Measurements from ENCODE around the gene GALNT1.

The GALNT1 gene

GRCh38 chr18:35582899-35583558, 1.5 kb downstream of the GALNT1 start:
- no peak for DNase-seq (ENCODE audit: low spot score)

GRCh38 chr18:35584735-35585134, 3.2 kb downstream of the GALNT1 start:
- no peak for DNase-seq (ENCODE audit: low spot score)

GRCh38 chr18:35585608-35586007, 4.1 kb downstream of the GALNT1 start:
- no peak for DNase-seq (ENCODE audit: low spot score)

- DNase-seq (ENCODE audit: low spot score) = no peak
Observed at GRCh38 chr18:35588122-35588521, 6.6 kb downstream of the GALNT1 start.

- no peak for DNase-seq (ENCODE audit: low spot score)
Observed at GRCh38 chr18:35588995-35589394, 7.5 kb downstream of the GALNT1 start.

- DNase-seq (ENCODE audit: low spot score) = no peak
Observed at GRCh38 chr18:35589546-35589945, 8.0 kb downstream of the GALNT1 start.

GRCh38 chr18:35590935-35591334, 9.4 kb downstream of the GALNT1 start:
- no peak for DNase-seq (ENCODE audit: low spot score)

GRCh38 chr18:35592298-35592697, 10.8 kb downstream of the GALNT1 start:
- no peak for DNase-seq (ENCODE audit: low spot score)

GRCh38 chr18:35593859-35594258, 12.3 kb downstream of the GALNT1 start:
- DNase-seq (ENCODE audit: low spot score) = no peak

GRCh38 chr18:35597758-35598157, 16.2 kb downstream of the GALNT1 start:
- DNase-seq (ENCODE audit: low spot score) = no peak

- DNase-seq (ENCODE audit: low spot score) = no peak
Observed at GRCh38 chr18:35602193-35602820, 20.8 kb downstream of the GALNT1 start.

GRCh38 chr18:35603008-35603407, 21.5 kb downstream of the GALNT1 start:
- DNase-seq (ENCODE audit: low spot score) = no peak

GRCh38 chr18:35603528-35603927, 22.0 kb downstream of the GALNT1 start:
- DNase-seq (ENCODE audit: low spot score) = no peak

GRCh38 chr18:35604369-35604768, 22.8 kb downstream of the GALNT1 start:
- DNase-seq (ENCODE audit: low spot score) = no peak

- DNase-seq (ENCODE audit: low spot score) = no peak
Observed at GRCh38 chr18:35605686-35606417, 24.3 kb downstream of the GALNT1 start.

- DNase-seq (ENCODE audit: low spot score) = no peak
Observed at GRCh38 chr18:35609236-35609635, 27.7 kb downstream of the GALNT1 start.

- DNase-seq (ENCODE audit: low spot score) = no peak
Observed at GRCh38 chr18:35610089-35610488, 28.5 kb downstream of the GALNT1 start.

- DNase-seq (ENCODE audit: low spot score) = no peak
Observed at GRCh38 chr18:35610724-35611123, 29.2 kb downstream of the GALNT1 start.

- DNase-seq (ENCODE audit: low spot score) = no peak
Observed at GRCh38 chr18:35611518-35611917, 30.0 kb downstream of the GALNT1 start.

- no peak for DNase-seq (ENCODE audit: low spot score)
Observed at GRCh38 chr18:35616074-35616473, 34.5 kb downstream of the GALNT1 start.

- peak; percentile 86 for DNase-seq (ENCODE audit: low spot score)
Observed at GRCh38 chr18:35616664-35617423, 35.3 kb downstream of the GALNT1 start.

- DNase-seq (ENCODE audit: low spot score) = no peak
Observed at GRCh38 chr18:35617865-35618264, 36.3 kb downstream of the GALNT1 start.

- no peak for DNase-seq (ENCODE audit: low spot score)
Observed at GRCh38 chr18:35618289-35618688, 36.7 kb downstream of the GALNT1 start.

Data from LoVo (cell line).